Right hindlimb (tissue), 1 donor: Measurements from ENCODE around the gene UQCRQ.
A peak's percentile ranks its signal among the peaks of the same experiment; 100 is the strongest.

Source experiments
- DNase-seq: peaks from one replicate; pipeline ENCODE4 v3.0.0-alpha.2; 2018

The UQCRQ gene

GRCh38 chr5:132866342-132867045 is at the start of gene UQCRQ, which contains the start of gene GDF9:
UQCRQ (plus strand) TSS chr5:132866642; CDS start chr5:132866882, 240 bp downstream.
GDF9 (minus strand) TSS chr5:132866469; CDS start chr5:132864533, 1,936 bp downstream.
- DNase-seq: peak; percentile 98

- no peak for DNase-seq
Observed at GRCh38 chr5:132817011-132817410, 49.4 kb upstream of the UQCRQ start.

- DNase-seq: no peak
Observed at GRCh38 chr5:132819468-132819867, 47.0 kb upstream of the UQCRQ start.

- peak; percentile 79 for DNase-seq
Observed at GRCh38 chr5:132820162-132820754, 46.2 kb upstream of the UQCRQ start.

GRCh38 chr5:132821350-132821749 is 45.1 kb upstream of the UQCRQ start:
- no peak for DNase-seq

- DNase-seq: no peak
Observed at GRCh38 chr5:132821791-132822190, 44.7 kb upstream of the UQCRQ start.

- peak; percentile 65 for DNase-seq
Observed at GRCh38 chr5:132822650-132823480, 43.6 kb upstream of the UQCRQ start.

GRCh38 chr5:132823481-132824050 is 42.9 kb upstream of the UQCRQ start:
- DNase-seq: no peak

- DNase-seq: no peak
Observed at GRCh38 chr5:132824426-132824825, 42.0 kb upstream of the UQCRQ start.

GRCh38 chr5:132825033-132825833 is 41.2 kb upstream of the UQCRQ start:
- DNase-seq: no peak

GRCh38 chr5:132825834-132826391 is 40.5 kb upstream of the UQCRQ start:
- no peak for DNase-seq

- no peak for DNase-seq
Observed at GRCh38 chr5:132826424-132827082, 39.9 kb upstream of the UQCRQ start.

- no peak for DNase-seq
Observed at GRCh38 chr5:132827943-132828673, 38.3 kb upstream of the UQCRQ start.

GRCh38 chr5:132828846-132829494 is 37.5 kb upstream of the UQCRQ start:
- no peak for DNase-seq

- DNase-seq: peak; percentile 80
Observed at GRCh38 chr5:132829742-132830435, 36.6 kb upstream of the UQCRQ start.

GRCh38 chr5:132830436-132831094 is 35.9 kb upstream of the UQCRQ start, which contains the start of gene SHROOM1:
SHROOM1 (minus strand) TSS chr5:132830647; CDS start chr5:132826140, 4,507 bp downstream.
- DNase-seq: peak; percentile 54

GRCh38 chr5:132831095-132831860 is 35.2 kb upstream of the UQCRQ start:
- DNase-seq: no peak

- DNase-seq: no peak
Observed at GRCh38 chr5:132832612-132833011, 33.8 kb upstream of the UQCRQ start.
